ENCODE measurements around the gene TBC1D2. TPM values are rescaled to one million over a fixed set of nuclear protein-coding genes. Genes with fewer than 3 reads are reported as not detected.
"Not testable (repeated sequence)": the region's sequence is repeated elsewhere in the genome, so short reads cannot be mapped to it uniquely, and the experiment has no call there.

TBC1D2 gene
- total RNA-seq, 1 donor from 2014 or later: 24.3 TPM

- Mint-ChIP-seq H3K4me3 (ENCODE audit: unreplicated experiment) (no peak overlapping the region), H3K36me3 (ENCODE audit: low read depth) (no peaks in the 10 kb centered on the region), H3K27me3 (ENCODE audit: low read depth) (peaks cover 29% of the 10 kb centered on the region), H3K27ac (ENCODE audit: unreplicated experiment) (no peak overlapping the region), H3K9me3 (ENCODE audit: low read depth) (no peaks in the 10 kb centered on the region), H3K4me1 (ENCODE audit: low read depth) (no peaks in the 10 kb centered on the region)
- TF ChIP-seq CTCF (IDR thresholded peaks at IDR 0.05): no peak
- DNase-seq (ENCODE audit: low spot score): no peak
These were observed 29.3 kb upstream of the TBC1D2 start for GRCh38 chr9:98284754-98285153.

GRCh38 chr9:98283143-98283542 lies 27.7 kb upstream of the TBC1D2 start:
- not testable (repeated sequence) for DNase-seq (ENCODE audit: low spot score); H3K4me1 Mint-ChIP-seq (ENCODE audit: low read depth)
- H3K27me3 Mint-ChIP-seq (ENCODE audit: low read depth): peaks cover 42% of the 10 kb centered on the region

GRCh38 chr9:98281281-98281680 lies 25.8 kb upstream of the TBC1D2 start:
- Mint-ChIP-seq H3K4me1 (ENCODE audit: low read depth) (no peaks in the 10 kb centered on the region), H3K9me3 (ENCODE audit: low read depth) (no peaks in the 10 kb centered on the region), H3K27ac (ENCODE audit: unreplicated experiment) (no peak overlapping the region), H3K36me3 (ENCODE audit: low read depth) (peaks cover 1% of the 10 kb centered on the region), H3K27me3 (ENCODE audit: low read depth) (peaks cover 58% of the 10 kb centered on the region), H3K4me3 (ENCODE audit: unreplicated experiment) (no peak overlapping the region)
- no peak for TF ChIP-seq CTCF (IDR thresholded peaks at IDR 0.05)
- no peak for DNase-seq (ENCODE audit: low spot score)

More at GRCh38 chr9:98283143-98283542, 27.7 kb upstream of the TBC1D2 start:
- not testable (repeated sequence) for H3K27ac Mint-ChIP-seq (ENCODE audit: unreplicated experiment); H3K4me3 Mint-ChIP-seq (ENCODE audit: unreplicated experiment); H3K36me3 Mint-ChIP-seq (ENCODE audit: low read depth); H3K9me3 Mint-ChIP-seq (ENCODE audit: low read depth)

- H3K27me3 Mint-ChIP-seq (ENCODE audit: low read depth): peaks cover 58% of the 10 kb centered on the region
These were observed 25.1 kb upstream of the TBC1D2 start for GRCh38 chr9:98280574-98280973.

GRCh38 chr9:98280162-98280561 lies 24.7 kb upstream of the TBC1D2 start:
- Mint-ChIP-seq H3K27ac (ENCODE audit: unreplicated experiment) (no peak overlapping the region), H3K4me1 (ENCODE audit: low read depth) (no peaks in the 10 kb centered on the region), H3K36me3 (ENCODE audit: low read depth) (peaks cover 1% of the 10 kb centered on the region), H3K27me3 (ENCODE audit: low read depth) (peaks cover 60% of the 10 kb centered on the region), H3K9me3 (ENCODE audit: low read depth) (no peaks in the 10 kb centered on the region), H3K4me3 (ENCODE audit: unreplicated experiment) (no peak overlapping the region)
- no peak for DNase-seq (ENCODE audit: low spot score)
- no peak for TF ChIP-seq CTCF (IDR thresholded peaks at IDR 0.05)

More at GRCh38 chr9:98280574-98280973, 25.1 kb upstream of the TBC1D2 start:
- Mint-ChIP-seq H3K4me1 (ENCODE audit: low read depth) (no peaks in the 10 kb centered on the region), H3K4me3 (ENCODE audit: unreplicated experiment) (no peak overlapping the region), H3K27ac (ENCODE audit: unreplicated experiment) (no peak overlapping the region), H3K36me3 (ENCODE audit: low read depth) (peaks cover 1% of the 10 kb centered on the region), H3K9me3 (ENCODE audit: low read depth) (no peaks in the 10 kb centered on the region)
- no peak for TF ChIP-seq CTCF (IDR thresholded peaks at IDR 0.05)
- DNase-seq (ENCODE audit: low spot score): no peak

- Mint-ChIP-seq H3K27me3 (ENCODE audit: low read depth) (peaks cover 50% of the 10 kb centered on the region), H3K9me3 (ENCODE audit: low read depth) (no peaks in the 10 kb centered on the region), H3K4me1 (ENCODE audit: low read depth) (no peaks in the 10 kb centered on the region), H3K4me3 (ENCODE audit: unreplicated experiment) (no peak overlapping the region), H3K36me3 (ENCODE audit: low read depth) (peaks cover 1% of the 10 kb centered on the region), H3K27ac (ENCODE audit: unreplicated experiment) (no peak overlapping the region)
- DNase-seq (ENCODE audit: low spot score): no peak
- TF ChIP-seq CTCF (IDR thresholded peaks at IDR 0.05): no peak
These were observed 21.5 kb upstream of the TBC1D2 start for GRCh38 chr9:98276907-98277469.
